AG04450 (cell line): ENCODE results near the gene DNM2. TPM values are rescaled to one million over a fixed set of nuclear protein-coding genes. Genes with fewer than 3 reads are reported as not detected.
A peak's percentile ranks its signal among the peaks of the same experiment; 100 is the strongest.
"Not testable (repeated sequence)": the region's sequence is repeated elsewhere in the genome, so short reads cannot be mapped to it uniquely, and the experiment has no call there.

Source experiments
- CTCF ChIA-PET: fragments of 300-600, 350-600 bp; formaldehyde crosslinking; extraction: SDS; loops from one replicate; lab custom pipeline; 2022; ENCODE audit warnings: antibody characterized with exemption, inconsistent platforms; lab: Charles Lee
- POLR2A ChIA-PET: fragments of 350-600 bp; formaldehyde crosslinking; extraction: SDS; loops from one replicate; lab custom pipeline; 2021; ENCODE audit warnings: antibody characterized with exemption, inconsistent platforms; lab: Yijun Ruan, JAX
- DNase-seq: peaks from one replicate; pipeline ENCODE4 v3.0.0-alpha.2; 2011; ENCODE audit warnings: low read depth, low spot score
- H3K27ac ChIP-seq: one replicate; pipeline ENCODE4 v1.5.1; 2012; ENCODE audit warnings: low read depth, low read length, control low read depth
- H3K27me3 ChIP-seq: one replicate; pipeline ENCODE4 v1.6.0; 2012; ENCODE audit warnings: low read length; ENCODE audit not compliant: control insufficient read depth, insufficient read depth
- H3K4me3 ChIP-seq: 2 replicates; pipeline ENCODE4 v1.5.1; 2011; ENCODE audit warnings: mild to moderate bottlenecking, low read depth, low read length, control low read depth
- H3K9me3 ChIP-seq: 2 replicates; pipeline ENCODE4 v1.5.1; 2012; ENCODE audit warnings: low read length; ENCODE audit not compliant: control insufficient read depth, insufficient read depth
- polyA plus RNA-seq: library from polyadenylated mRNA; depleted of rRNA; stranded (reverse); fragments of >200 nt; gene quantifications from 2 replicates; pipeline ENCODE4 v1.2.3, GENCODE V29; 2011
- TF ChIP-seq, protein P1 (sequence below): IDR thresholded peaks from 2 replicates; pipeline ENCODE4 v1.5.1; 2011; ENCODE audit warnings: low read depth, low read length, control low read depth, inconsistent platforms

The DNM2 gene
- polyA plus RNA-seq, 1 experiment, result 36.9 TPM

DNA sequence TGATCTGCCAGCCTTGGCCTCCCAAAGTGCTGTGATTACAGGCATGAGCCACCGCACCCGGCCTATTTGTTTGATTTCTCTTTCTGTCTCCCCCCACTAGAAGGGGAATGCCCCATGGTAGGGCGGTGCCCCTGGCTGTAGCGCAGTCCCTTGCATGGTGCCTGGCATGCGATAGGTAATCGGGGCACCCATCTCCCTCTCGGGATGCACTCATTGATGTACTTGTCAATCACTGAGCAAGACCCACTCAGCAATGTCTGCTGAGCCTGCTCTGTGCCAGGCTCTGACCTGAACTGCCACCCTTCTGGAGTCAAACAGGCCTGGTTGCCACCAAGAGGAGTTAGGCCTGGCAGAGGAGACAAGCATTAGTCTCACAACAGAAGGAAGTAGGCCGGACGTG lies 19.8 kb downstream of the DNM2 start:
- no peak for DNase-seq
- Histone ChIP-seq H3K27me3 (no peaks in the 10 kb centered on the region), H3K9me3 (peaks cover 8% of the 10 kb centered on the region), H3K27ac (no peak overlapping the region), H3K4me3 (no peak overlapping the region)
- ChIA-PET POLR2A (no interaction called here), CTCF (no interaction called here)
- TF ChIP-seq, protein P1, sequence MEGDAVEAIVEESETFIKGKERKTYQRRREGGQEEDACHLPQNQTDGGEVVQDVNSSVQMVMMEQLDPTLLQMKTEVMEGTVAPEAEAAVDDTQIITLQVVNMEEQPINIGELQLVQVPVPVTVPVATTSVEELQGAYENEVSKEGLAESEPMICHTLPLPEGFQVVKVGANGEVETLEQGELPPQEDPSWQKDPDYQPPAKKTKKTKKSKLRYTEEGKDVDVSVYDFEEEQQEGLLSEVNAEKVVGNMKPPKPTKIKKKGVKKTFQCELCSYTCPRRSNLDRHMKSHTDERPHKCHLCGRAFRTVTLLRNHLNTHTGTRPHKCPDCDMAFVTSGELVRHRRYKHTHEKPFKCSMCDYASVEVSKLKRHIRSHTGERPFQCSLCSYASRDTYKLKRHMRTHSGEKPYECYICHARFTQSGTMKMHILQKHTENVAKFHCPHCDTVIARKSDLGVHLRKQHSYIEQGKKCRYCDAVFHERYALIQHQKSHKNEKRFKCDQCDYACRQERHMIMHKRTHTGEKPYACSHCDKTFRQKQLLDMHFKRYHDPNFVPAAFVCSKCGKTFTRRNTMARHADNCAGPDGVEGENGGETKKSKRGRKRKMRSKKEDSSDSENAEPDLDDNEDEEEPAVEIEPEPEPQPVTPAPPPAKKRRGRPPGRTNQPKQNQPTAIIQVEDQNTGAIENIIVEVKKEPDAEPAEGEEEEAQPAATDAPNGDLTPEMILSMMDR, result no peak

DNA sequence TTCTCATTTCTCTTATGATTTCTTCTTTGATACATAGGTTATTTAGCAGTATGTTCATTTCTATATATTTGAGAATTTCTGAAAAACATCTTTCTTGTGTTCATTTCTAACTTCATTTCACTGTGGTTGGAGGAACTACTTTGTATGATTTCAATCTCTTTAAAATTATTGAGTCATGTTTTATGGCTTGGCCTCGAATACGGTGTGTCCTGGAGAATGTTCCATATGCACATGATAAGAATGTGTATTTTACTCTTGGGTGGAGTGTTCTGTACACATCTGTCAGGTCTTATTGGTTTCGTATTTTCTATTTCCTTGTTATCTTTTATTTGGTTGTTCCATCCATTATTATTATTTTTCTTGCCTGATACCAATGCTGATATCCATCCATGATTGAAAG lies 22.9 kb downstream of the DNM2 start:
- Histone ChIP-seq H3K27ac (no peak overlapping the region), H3K27me3 (no peaks in the 10 kb centered on the region), H3K9me3 (peaks cover 8% of the 10 kb centered on the region), H3K4me3 (no peak overlapping the region)
- ChIA-PET POLR2A (no interaction called here), CTCF (no interaction called here)
- TF ChIP-seq, protein P1, result no peak
- DNase-seq, result no peak

DNA sequence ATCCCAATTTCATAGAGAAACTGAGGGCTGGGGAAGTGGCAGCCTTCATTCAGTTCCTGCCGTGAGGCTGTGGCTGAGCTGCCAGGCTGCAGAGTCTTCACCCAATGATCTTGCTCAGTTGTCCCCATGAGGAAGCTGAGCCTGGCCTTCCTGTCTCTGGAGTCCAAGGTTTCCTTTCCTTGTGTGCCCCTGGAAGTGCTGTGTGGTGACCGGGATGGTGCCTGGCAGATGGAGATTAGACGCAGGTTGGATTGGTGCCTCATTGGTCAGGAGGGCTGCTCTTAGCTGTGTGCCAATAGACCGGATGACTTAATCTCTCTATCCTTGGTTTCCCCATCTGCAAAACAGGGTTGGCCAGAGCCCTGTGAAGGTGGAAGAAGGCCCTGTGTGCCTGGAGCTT lies 24.6 kb downstream of the DNM2 start:
- Histone ChIP-seq H3K27ac (no peak overlapping the region), H3K9me3 (peaks cover 8% of the 10 kb centered on the region), H3K27me3 (no peaks in the 10 kb centered on the region), H3K4me3 (no peak overlapping the region)
- TF ChIP-seq, protein P1, result no peak
- no peak for DNase-seq
- CTCF ChIA-PET, result interaction anchor here (0.7 kb wide), 1 partner anchor 43 kb away, joined by 3 read pairs; no protein-coding TSS in a partner anchor
- POLR2A ChIA-PET, result no interaction called here

DNA sequence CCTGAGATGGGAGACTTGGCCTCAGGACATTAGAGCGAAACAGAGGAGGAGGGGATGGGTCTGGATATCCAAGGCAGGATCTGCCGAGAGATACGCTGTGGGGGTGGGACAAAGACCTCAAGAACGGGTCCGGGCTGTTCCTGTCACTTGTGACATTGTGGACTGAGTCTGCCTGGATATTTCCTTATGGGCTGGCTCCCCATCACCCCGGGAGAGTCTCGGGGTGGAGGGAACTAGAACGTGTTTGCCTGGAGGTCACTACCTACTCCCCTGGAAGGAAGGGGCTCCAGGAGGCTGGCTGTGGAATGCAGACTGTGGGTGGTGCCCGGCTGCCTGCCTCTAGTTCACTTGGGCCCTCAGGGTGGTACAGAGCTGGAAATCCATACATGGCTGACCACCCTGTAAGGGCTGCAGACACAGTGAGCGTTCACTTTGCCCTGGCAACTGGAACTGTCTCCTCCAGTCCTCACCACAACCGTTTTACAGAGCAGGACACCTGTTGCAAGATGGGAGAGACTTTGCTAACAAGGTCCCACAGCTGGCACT lies 26.4 kb downstream of the DNM2 start:
- ChIA-PET POLR2A (no interaction called here), CTCF (no interaction called here)
- Histone ChIP-seq H3K9me3 (peaks cover 7% of the 10 kb centered on the region), H3K27ac (peak overlapping the region; percentile 31), H3K27me3 (no peaks in the 10 kb centered on the region), H3K4me3 (no peak overlapping the region)
- DNase-seq, result no peak
- TF ChIP-seq, protein P1, result no peak

DNA sequence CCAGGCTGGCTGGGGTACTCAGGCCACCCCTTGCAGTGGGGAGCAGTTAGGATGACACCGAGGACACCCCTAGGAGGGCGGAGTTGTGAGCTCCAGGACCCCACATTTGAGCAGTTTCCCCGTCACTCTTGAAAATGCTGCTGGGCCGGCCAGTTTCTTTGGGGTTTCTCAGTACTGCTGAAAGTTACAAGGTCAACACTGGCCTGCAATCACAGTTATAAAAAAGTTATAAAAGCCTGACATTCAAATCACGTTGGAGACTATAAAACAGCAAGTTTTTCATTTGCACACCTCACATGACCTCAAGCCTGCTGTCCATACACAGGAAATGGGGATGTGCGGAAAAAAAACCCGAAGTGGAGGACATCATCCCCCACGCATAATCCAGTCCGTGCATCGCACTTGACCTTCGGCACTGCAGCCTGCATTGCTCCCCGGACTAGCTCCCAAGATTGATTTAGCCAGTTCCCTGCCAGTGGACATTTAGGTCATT lies 27.0 kb downstream of the DNM2 start:
- H3K27ac ChIP-seq, result no peak overlapping the region
- ChIA-PET CTCF (interaction anchor here (0.9 kb wide), 1 partner anchor 45 kb away, joined by 3 read pairs; no protein-coding TSS in a partner anchor), POLR2A (no interaction called here)
- DNase-seq, result no peak
- no peaks in the 10 kb centered on the region for H3K27me3 ChIP-seq
- H3K4me3 ChIP-seq, result no peak overlapping the region
- peaks cover 3% of the 10 kb centered on the region; the same call in 1 of the 2 replicates for H3K9me3 ChIP-seq
- TF ChIP-seq, protein P1, result no peak

DNA sequence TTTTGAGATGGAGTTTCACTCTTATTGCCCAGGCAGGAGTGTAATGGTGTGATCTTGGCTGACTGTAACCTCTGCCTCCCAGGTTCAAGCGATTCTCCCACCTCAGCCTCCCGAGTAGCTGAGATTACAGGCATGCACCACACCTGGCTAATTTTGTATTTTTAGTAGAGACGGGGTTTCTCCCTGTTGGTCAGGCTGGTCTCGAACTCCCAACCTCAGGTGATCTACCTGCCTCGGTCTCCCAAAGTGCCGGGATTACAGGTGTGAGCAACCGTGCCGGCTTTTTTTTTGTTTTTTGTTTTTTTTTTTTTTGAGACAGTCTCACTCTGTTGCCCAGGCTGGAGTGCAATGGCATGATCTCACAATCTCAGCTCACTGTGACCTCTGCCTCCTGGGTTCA lies 28.6 kb downstream of the DNM2 start:
- CTCF ChIA-PET, result interaction anchor here (0.6 kb wide), 1 partner anchor 13 kb away, joined by 3 read pairs; no protein-coding TSS in a partner anchor
- H3K4me3 ChIP-seq, POLR2A ChIA-PET: not testable (repeated sequence)

More for the DNA sequence above, 28.6 kb downstream of the DNM2 start:
- H3K27ac ChIP-seq, H3K27me3 ChIP-seq, DNase-seq, H3K9me3 ChIP-seq: not testable (repeated sequence)
